ENCODE results near the gene PICALM.

Gene PICALM

GRCh38 chr11:86034710-86035109 lies 34.2 kb downstream of the PICALM start:
- CTCF ChIA-PET, result no interaction called here
- TF ChIP-seq CTCF (conservative IDR thresholded peaks at IDR 0.05; ENCODE audit: low read depth), result no peak
- DNase-seq (ENCODE audit: low spot score), result no peak
- H3K27ac ChIP-seq, result no peak overlapping the region
- POLR2A ChIA-PET (ENCODE audit: low non-redundant PET), result no interaction called here

- no peak for DNase-seq (ENCODE audit: low spot score)
- POLR2A ChIA-PET (ENCODE audit: low non-redundant PET), result no interaction called here
These were observed 47.5 kb downstream of the PICALM start for GRCh38 chr11:86021377-86021776.

GRCh38 chr11:86018249-86018648 lies 50.6 kb downstream of the PICALM start:
- CTCF ChIA-PET, result no interaction called here

More at GRCh38 chr11:86021377-86021776, 47.5 kb downstream of the PICALM start:
- no peak for TF ChIP-seq CTCF (conservative IDR thresholded peaks at IDR 0.05; ENCODE audit: low read depth)
- H3K27ac ChIP-seq, result no peak overlapping the region
- CTCF ChIA-PET, result no interaction called here

GRCh38 chr11:86016451-86016850 lies 52.4 kb downstream of the PICALM start:
- no peak overlapping the region for H3K27ac ChIP-seq
- no peak for DNase-seq (ENCODE audit: low spot score)
- ChIA-PET POLR2A (ENCODE audit: low non-redundant PET) (no interaction called here), CTCF (interaction anchor here (0.7 to 1.4 kb wide), 3 partner anchors 25 to 987 kb away, joined by 3 to 7 read pairs (median 4); no protein-coding TSS in a partner anchor)
- TF ChIP-seq CTCF (conservative IDR thresholded peaks at IDR 0.05; ENCODE audit: low read depth), result no peak

More at GRCh38 chr11:86018249-86018648, 50.6 kb downstream of the PICALM start:
- no peak for TF ChIP-seq CTCF (conservative IDR thresholded peaks at IDR 0.05; ENCODE audit: low read depth)
- H3K27ac ChIP-seq, result no peak overlapping the region
- no peak for DNase-seq (ENCODE audit: low spot score)
- POLR2A ChIA-PET (ENCODE audit: low non-redundant PET), result no interaction called here

GRCh38 chr11:86015699-86016098 lies 53.2 kb downstream of the PICALM start:
- ChIA-PET CTCF (interaction anchor here (1.2 to 1.4 kb wide), 2 partner anchors 26 to 178 kb away, joined by 5 to 7 read pairs; no protein-coding TSS in a partner anchor), POLR2A (ENCODE audit: low non-redundant PET) (no interaction called here)
- no peak overlapping the region for H3K27ac ChIP-seq
- no peak for TF ChIP-seq CTCF (conservative IDR thresholded peaks at IDR 0.05; ENCODE audit: low read depth)
- DNase-seq (ENCODE audit: low spot score), result no peak

- no peak overlapping the region for H3K27ac ChIP-seq
- POLR2A ChIA-PET (ENCODE audit: low non-redundant PET), result no interaction called here
- DNase-seq (ENCODE audit: low spot score), result no peak
- CTCF ChIA-PET, result no interaction called here
- no peak for TF ChIP-seq CTCF (conservative IDR thresholded peaks at IDR 0.05; ENCODE audit: low read depth)
These were observed 54.7 kb downstream of the PICALM start for GRCh38 chr11:86014221-86014620.

GRCh38 chr11:86013713-86014112 lies 55.2 kb downstream of the PICALM start:
- POLR2A ChIA-PET (ENCODE audit: low non-redundant PET), result no interaction called here
- no peak for DNase-seq (ENCODE audit: low spot score)
- CTCF ChIA-PET, result no interaction called here
- TF ChIP-seq CTCF (conservative IDR thresholded peaks at IDR 0.05; ENCODE audit: low read depth), result no peak
- no peak overlapping the region for H3K27ac ChIP-seq

All from RWPE1 (cell line).